Testis (tissue), 3 donors: ENCODE data around the gene UCK2. TPM values are rescaled to one million over a fixed set of nuclear protein-coding genes. Genes with fewer than 3 reads are reported as not detected.

Source experiments
- DNase-seq: peaks from one replicate; pipeline ENCODE4 v3.0.0-alpha.2; 2019
- H3K27ac ChIP-seq, 2 donors: fragments of 200-600 bp; sonication (generic); one replicate each; pipeline ENCODE4 v1.5.1; 2019
- H3K27me3 ChIP-seq: fragments of 200-600 bp; sonication (generic); one replicate; pipeline ENCODE4 v1.5.1; 2019
- H3K36me3 ChIP-seq: fragments of 200-600 bp; sonication (generic); one replicate; pipeline ENCODE4 v1.5.1; 2017; ENCODE audit warnings: low read depth; ENCODE audit errors: missing control alignments
- H3K4me1 ChIP-seq: fragments of 200-600 bp; sonication (generic); one replicate; pipeline ENCODE4 v1.5.1; 2019
- H3K4me3 ChIP-seq, 2 donors: fragments of 200-600 bp; sonication (generic); one replicate each; pipeline ENCODE4 v1.5.1; 2017 to 2019
- H3K9me3 ChIP-seq: fragments of 200-600 bp; sonication (generic); one replicate; pipeline ENCODE4 v1.5.1; 2017
- POLR2A ChIP-seq: fragments of 450-650 bp; IDR thresholded peaks from one replicate; pipeline ENCODE4 v1.6.1; 2017; ENCODE audit warnings: antibody characterized with exemption, mild to moderate bottlenecking, moderate library complexity
- WGBS, 2 donors: methylation state at CpG; one replicate each; pipeline ENCODE4 v1.1.5; 2018; 5-methylcytosine and 5-hydroxymethylcytosine counted together
- intact Hi-C: fragments of 100-400 bp; cut with DNase I; formaldehyde crosslinking; loops from one replicate; pipeline ENCODE4 v1.15.1; 2023; ENCODE audit warnings: low total_unique reads
- polyA plus RNA-seq: library from polyadenylated mRNA; stranded (reverse); fragments of 350-450 nt; fragmentation: Illumina TruSeq; extraction: RNeasy Lipid Tissue Mini Kit (QIAGEN cat#74804); gene quantifications from one replicate; pipeline ENCODE4 v1.2.3, GENCODE V29; 2014; ENCODE audit warnings: low read depth, low replicate concordance; ENCODE audit not compliant: insufficient read depth
- total RNA-seq, 2 donors: library from RNA; depleted of rRNA; stranded (reverse); fragments of >200 nt; gene quantifications; one replicate each; pipeline ENCODE4 v1.2.3, GENCODE V29; 2016
- TF ChIP-seq, protein P1 (sequence below), 3 experiments: fragments of 450-650 bp in 2 of 3; fragments of 200-600 bp in 1 of 3; sonication (generic) in 1 of 3; IDR thresholded peaks; one replicate each; pipeline ENCODE4 v1.5.1; 2016 to 2019; ENCODE audit warnings: antibody characterized with exemption in 3 of 3, mild to moderate bottlenecking in 2 of 3, moderate library complexity in 1 of 3

The UCK2 gene
- total and polyA plus RNA-seq, 3 donors from 2014 or later = 27.6 to 29.9 (median 29.7) TPM

DNA sequence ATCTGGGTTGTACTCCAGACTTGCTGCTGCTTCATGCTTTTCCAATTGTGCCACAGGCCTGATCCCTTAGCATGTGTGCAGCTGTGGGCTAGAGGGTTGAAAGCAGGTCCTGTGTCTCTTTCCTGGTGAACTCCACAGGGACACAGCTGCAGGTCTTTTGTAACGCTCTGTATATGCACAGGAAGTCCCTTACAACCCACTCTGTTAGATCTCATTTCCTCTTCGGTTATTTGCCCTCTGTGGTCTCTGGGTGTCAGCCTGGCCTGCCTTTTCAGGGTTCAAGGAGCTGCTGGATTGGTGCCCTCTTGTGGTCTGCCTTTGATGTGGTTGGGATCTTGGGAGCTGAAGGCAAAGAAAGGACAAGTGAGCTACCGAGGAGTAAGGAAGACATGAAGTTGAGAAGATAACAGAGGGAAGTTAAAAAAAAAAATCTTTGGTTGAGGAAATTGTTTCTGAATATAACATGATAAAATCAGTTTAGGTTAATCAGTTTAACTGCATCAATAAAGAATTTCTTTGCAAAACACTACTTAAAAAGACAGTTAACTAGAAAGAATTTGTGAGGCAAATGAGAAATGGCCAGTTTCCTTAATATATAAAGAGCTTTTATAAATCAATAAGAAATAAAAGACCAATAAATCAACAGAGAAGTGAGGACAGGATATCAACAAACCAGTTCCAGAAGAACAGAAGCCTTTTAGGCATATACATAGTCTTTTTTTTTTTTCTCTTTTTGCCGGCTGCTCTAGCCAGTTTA, 44.1 kb downstream of the UCK2 start:
- Histone ChIP-seq H3K27me3 (no peaks in the 10 kb centered on the region), H3K36me3 (no peaks in the 10 kb centered on the region), H3K9me3 (no peaks in the 10 kb centered on the region), H3K4me1 (no peaks in the 10 kb centered on the region), H3K4me3 (no peak overlapping the region), H3K27ac (no peak overlapping the region)
- DNase-seq = peak; percentile 75
- 68 to 73% methylated on average over 4 of the region's 4 CpGs for WGBS, 2 donors
- intact Hi-C loops = no loop called here
- TF ChIP-seq, protein P1, sequence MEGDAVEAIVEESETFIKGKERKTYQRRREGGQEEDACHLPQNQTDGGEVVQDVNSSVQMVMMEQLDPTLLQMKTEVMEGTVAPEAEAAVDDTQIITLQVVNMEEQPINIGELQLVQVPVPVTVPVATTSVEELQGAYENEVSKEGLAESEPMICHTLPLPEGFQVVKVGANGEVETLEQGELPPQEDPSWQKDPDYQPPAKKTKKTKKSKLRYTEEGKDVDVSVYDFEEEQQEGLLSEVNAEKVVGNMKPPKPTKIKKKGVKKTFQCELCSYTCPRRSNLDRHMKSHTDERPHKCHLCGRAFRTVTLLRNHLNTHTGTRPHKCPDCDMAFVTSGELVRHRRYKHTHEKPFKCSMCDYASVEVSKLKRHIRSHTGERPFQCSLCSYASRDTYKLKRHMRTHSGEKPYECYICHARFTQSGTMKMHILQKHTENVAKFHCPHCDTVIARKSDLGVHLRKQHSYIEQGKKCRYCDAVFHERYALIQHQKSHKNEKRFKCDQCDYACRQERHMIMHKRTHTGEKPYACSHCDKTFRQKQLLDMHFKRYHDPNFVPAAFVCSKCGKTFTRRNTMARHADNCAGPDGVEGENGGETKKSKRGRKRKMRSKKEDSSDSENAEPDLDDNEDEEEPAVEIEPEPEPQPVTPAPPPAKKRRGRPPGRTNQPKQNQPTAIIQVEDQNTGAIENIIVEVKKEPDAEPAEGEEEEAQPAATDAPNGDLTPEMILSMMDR (IDR thresholded peaks at IDR 0.05) = peak in 1 of 3 experiments; percentile 23
- no peak for TF ChIP-seq POLR2A

DNA sequence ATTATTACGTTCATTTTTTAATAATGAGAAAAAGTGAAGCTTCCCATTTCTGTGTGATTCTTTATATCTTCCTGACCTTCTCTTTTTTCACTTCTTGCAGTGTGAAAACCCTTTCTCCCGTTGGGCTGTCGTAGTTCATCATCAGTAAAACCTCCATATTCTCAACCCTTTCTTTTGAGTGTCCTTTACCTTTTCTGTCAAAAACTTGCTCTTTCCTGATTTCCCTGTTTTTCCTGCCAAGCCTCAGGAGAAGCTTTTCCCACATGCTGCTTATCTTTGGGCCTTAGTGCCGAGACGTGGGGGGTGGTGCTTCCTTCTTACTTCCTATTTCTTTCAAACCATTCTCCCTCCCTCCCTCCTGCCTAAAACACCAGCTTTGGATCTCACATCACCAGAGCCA, 46.1 kb downstream of the UCK2 start:
- Histone ChIP-seq H3K9me3 (no peaks in the 10 kb centered on the region), H3K36me3 (no peaks in the 10 kb centered on the region), H3K4me1 (no peaks in the 10 kb centered on the region), H3K27ac (no peak overlapping the region), H3K27me3 (no peaks in the 10 kb centered on the region), H3K4me3 (no peak overlapping the region)
- no peak for DNase-seq
- intact Hi-C loops = no loop called here
- TF ChIP-seq POLR2A = no peak
- TF ChIP-seq, protein P1 (IDR thresholded peaks at IDR 0.05) = no peak
- WGBS, 2 donors = 67 to 72% methylated on average over 5 of the region's 5 CpGs

DNA sequence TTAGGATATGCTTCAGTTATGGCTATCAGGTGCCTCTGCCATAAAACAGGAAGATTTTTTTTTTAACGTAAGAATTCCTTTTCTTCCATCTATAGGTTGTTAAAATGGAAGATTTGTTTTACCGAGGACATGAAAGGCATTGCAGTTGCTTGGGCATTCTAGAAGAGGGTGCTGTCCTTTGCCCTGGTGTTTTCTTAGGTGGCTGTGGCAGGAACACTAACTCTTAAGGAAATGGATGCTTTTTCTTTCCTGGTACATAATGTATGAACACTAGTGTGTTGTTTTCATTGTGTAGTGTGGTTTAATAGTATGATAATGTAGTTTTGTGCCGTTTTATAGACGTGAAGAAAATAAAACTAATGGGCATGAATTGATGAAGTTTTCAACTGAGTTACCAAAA, 47.2 kb downstream of the UCK2 start:
- 91 to 93% methylated on average over 4 of the region's 4 CpGs for WGBS, 2 donors
- H3K27ac ChIP-seq = no peak overlapping the region
- TF ChIP-seq, protein P1 (IDR thresholded peaks at IDR 0.05) = no peak
- TF ChIP-seq POLR2A = no peak
- DNase-seq = no peak
- no peaks in the 10 kb centered on the region for H3K27me3 ChIP-seq
- H3K36me3 ChIP-seq = no peaks in the 10 kb centered on the region
- no peaks in the 10 kb centered on the region for H3K9me3 ChIP-seq
- intact Hi-C loops = no loop called here
- no peak overlapping the region for H3K4me3 ChIP-seq
- H3K4me1 ChIP-seq = no peaks in the 10 kb centered on the region

DNA sequence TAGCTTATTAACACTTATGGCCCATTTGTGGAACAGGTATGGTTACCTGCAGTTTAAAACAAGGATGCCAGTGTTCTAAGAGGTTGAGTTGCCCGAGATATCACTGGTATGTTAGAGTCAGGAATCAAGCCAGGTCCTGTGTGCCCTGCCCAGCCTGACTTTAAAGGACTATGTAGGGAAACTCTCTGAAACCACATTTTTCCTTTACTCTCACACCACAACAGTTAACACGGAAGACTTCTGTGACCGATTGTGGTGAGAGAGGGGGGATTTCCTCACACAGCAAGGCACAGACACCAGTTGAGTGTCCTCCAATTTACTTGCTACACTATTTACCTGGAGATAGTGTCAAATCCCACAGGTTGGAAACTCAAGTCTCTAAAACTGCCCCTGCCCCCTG, 47.8 kb downstream of the UCK2 start:
- no peak overlapping the region for H3K27ac ChIP-seq
- TF ChIP-seq POLR2A = no peak
- TF ChIP-seq, protein P1 (IDR thresholded peaks at IDR 0.05) = no peak
- H3K36me3 ChIP-seq = no peaks in the 10 kb centered on the region
- no peak for DNase-seq
- H3K9me3 ChIP-seq = no peaks in the 10 kb centered on the region
- no peaks in the 10 kb centered on the region for H3K4me1 ChIP-seq
- intact Hi-C loops = no loop called here
- no peaks in the 10 kb centered on the region for H3K27me3 ChIP-seq
- no peak overlapping the region for H3K4me3 ChIP-seq
- WGBS, 2 donors = 69 to 93% methylated on average over 3 of the region's 3 CpGs

DNA sequence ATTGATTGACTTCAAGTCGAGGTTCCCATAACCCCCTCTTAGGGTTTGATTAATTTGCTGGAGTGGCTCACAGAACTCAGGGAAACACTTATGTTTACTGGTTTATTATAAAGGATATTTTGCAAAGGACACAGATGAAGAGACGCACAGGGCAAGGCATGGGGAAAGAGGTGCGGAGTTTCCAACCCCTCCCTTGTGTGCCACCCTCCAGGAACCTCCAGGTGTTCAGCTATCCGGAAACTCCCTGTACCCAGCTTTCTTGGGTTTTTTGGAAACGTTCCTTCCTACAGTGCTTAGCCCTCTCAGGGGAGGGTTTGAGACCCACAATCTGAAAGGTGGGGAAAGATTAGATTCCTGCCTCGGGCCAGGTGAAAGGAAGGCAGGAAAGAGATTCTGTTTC, 48.2 kb downstream of the UCK2 start:
- WGBS, 2 donors = 72% methylated on average over 6 of the region's 6 CpGs
- TF ChIP-seq POLR2A = no peak
- TF ChIP-seq, protein P1 (IDR thresholded peaks at IDR 0.05) = no peak
- Histone ChIP-seq H3K27ac (no peak overlapping the region), H3K27me3 (no peaks in the 10 kb centered on the region), H3K4me3 (no peak overlapping the region), H3K9me3 (no peaks in the 10 kb centered on the region), H3K36me3 (no peaks in the 10 kb centered on the region), H3K4me1 (no peaks in the 10 kb centered on the region)
- intact Hi-C loops = no loop called here
- no peak for DNase-seq
